HFF-Myc (cell line): Measurements from ENCODE around the gene CNN1.
"Not testable (repeated sequence)": the region's sequence is repeated elsewhere in the genome, so short reads cannot be mapped to it uniquely, and the experiment has no call there.

Experiments
- DNase-seq: peaks from one replicate; pipeline ENCODE4 v3.0.0-alpha.2; 2011; ENCODE audit warnings: low read depth; ENCODE audit errors: extremely low read depth
- H3K4me3 ChIP-seq: replicated peaks from 2 replicates; pipeline ENCODE4 v1.5.1; 2011; ENCODE audit warnings: low read depth, mild to moderate bottlenecking, control low read depth, low read length
- TF ChIP-seq, protein P1 (sequence below): IDR thresholded peaks from 2 replicates; pipeline ENCODE4 v1.5.1; 2012; ENCODE audit warnings: mild to moderate bottlenecking, low read depth, low read length, control low read depth; ENCODE audit errors: missing control alignments

The CNN1 gene

DNA sequence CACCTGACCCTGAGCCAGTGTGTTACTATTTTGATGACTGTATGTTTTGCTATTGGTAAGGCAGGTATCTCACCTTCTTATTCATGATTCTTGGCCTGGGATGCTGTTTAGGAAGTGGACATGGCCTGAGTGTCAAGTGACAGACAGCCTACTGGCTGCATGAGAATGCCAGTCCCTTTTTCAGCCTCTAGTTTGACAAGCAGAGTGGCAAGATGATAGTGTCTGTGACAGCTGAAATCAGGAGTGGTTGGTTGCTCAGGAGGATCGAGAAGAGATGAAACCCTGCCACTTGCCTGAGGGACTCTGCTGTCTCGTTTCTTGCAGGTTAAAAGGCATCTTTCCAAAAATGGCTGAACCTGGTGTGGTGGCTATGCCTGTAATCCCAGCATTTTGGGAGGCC lies 27.5 kb downstream of the CNN1 start:
- TF ChIP-seq, protein P1, sequence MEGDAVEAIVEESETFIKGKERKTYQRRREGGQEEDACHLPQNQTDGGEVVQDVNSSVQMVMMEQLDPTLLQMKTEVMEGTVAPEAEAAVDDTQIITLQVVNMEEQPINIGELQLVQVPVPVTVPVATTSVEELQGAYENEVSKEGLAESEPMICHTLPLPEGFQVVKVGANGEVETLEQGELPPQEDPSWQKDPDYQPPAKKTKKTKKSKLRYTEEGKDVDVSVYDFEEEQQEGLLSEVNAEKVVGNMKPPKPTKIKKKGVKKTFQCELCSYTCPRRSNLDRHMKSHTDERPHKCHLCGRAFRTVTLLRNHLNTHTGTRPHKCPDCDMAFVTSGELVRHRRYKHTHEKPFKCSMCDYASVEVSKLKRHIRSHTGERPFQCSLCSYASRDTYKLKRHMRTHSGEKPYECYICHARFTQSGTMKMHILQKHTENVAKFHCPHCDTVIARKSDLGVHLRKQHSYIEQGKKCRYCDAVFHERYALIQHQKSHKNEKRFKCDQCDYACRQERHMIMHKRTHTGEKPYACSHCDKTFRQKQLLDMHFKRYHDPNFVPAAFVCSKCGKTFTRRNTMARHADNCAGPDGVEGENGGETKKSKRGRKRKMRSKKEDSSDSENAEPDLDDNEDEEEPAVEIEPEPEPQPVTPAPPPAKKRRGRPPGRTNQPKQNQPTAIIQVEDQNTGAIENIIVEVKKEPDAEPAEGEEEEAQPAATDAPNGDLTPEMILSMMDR = no peak
- no peak for DNase-seq

DNA sequence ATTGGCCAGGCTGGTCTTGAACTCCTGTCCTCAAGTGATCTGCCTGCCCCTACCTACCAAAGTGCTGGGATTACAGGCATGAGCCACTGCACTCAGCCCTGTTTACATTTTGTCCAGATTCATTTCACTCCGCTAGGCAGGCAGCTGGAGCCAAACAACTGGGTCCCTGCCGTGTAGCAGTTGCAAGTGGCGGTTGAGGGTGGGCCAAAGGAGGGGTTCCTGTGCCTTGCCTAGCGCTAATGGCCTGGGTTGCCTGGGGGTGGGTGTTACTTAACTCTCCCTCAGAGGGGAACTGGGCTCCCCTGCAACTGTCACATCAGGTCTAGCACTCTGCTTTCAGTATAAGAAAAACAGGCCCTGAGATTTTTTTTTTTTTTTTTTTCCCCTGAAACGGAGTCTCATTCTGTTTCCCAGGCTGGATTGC lies 31.4 kb downstream of the CNN1 start:
- TF ChIP-seq, protein P1 = no peak
- H3K4me3 ChIP-seq = no peak overlapping the region
- DNase-seq = no peak

More for the DNA sequence above, 27.5 kb downstream of the CNN1 start:
- H3K4me3 ChIP-seq = no peak overlapping the region

DNA sequence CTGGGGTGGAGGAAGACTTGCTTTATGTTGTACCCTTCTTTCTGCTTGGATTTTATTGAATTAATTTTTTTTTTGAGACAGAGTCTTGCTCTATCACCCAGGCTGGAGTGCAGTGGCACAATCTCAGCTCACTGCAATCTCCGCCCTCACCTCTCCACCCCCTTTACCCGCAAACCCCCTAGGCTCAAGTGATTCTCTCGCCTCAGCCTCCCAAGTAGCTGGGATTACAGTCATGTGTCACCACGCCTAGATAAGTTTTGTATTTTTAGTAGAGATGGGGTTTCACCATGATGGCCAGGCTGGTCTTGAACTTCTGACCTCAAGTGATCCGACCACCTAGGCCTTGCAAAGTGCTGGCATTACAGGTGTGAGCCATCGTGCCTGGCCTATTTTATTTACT lies 34.7 kb downstream of the CNN1 start:
- not testable (repeated sequence) for H3K4me3 ChIP-seq, DNase-seq

DNA sequence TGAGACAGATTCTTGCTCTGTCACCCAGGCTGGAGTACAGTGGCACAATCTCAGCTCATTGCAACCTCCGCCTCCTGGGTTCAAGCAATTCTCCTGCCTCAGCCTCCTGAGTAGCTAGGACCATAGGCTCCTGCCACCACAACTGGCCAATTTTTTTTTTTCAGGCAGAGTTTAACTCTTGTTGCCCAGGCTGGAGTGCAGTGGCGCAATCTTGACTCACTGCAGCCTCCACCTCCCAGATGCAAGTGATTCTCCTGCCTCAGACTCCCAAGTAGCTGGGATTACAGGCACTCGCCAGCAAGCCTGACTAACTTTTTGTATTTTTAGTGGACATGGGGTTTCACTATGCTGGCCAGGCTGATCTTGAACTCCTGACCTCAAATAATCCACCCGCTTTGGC lies 35.1 kb downstream of the CNN1 start:
- not testable (repeated sequence) for H3K4me3 ChIP-seq, DNase-seq

DNA sequence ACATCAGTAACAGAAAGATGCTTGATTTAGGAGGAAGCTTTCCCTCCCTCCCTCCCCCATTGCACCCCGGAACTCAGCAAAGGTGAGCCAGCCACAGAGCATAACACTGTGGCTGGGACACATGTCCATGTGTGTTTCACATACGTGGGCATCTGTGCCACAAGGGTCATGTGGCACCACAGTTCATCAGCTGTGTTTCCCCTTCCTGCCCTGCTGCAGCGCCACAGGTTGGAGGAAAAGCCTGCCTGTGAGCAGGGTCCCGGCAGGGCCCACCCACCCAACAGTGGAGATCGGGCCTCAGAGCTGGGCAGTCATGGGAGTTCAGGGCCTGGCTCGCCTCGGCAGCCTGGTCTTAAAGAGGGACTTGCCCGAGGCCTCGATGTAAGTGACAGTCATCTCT lies 36.0 kb downstream of the CNN1 start:
- DNase-seq = no peak
- H3K4me3 ChIP-seq = no peak overlapping the region
- TF ChIP-seq, protein P1 = no peak

DNA sequence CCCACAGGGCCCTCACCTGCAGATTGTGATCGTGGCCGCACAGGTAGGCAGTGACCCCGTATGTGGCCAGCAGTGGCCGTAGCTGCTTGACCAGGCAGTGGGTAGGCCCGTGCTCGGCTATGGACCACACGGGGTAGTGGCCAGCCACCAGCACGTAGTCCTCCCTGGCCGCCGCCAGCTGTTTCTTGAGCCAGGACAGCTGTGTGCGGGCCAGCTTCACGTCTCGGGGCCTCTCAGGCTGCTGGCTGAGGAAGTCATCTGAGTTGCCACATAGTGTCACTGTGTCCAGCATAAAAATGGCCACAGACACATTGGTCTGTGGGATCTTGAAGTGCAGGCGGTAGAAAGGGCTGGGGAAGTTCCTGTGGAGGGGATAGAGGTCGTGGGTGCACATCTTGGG lies 37.6 kb downstream of the CNN1 start:
- no peak for DNase-seq

DNA sequence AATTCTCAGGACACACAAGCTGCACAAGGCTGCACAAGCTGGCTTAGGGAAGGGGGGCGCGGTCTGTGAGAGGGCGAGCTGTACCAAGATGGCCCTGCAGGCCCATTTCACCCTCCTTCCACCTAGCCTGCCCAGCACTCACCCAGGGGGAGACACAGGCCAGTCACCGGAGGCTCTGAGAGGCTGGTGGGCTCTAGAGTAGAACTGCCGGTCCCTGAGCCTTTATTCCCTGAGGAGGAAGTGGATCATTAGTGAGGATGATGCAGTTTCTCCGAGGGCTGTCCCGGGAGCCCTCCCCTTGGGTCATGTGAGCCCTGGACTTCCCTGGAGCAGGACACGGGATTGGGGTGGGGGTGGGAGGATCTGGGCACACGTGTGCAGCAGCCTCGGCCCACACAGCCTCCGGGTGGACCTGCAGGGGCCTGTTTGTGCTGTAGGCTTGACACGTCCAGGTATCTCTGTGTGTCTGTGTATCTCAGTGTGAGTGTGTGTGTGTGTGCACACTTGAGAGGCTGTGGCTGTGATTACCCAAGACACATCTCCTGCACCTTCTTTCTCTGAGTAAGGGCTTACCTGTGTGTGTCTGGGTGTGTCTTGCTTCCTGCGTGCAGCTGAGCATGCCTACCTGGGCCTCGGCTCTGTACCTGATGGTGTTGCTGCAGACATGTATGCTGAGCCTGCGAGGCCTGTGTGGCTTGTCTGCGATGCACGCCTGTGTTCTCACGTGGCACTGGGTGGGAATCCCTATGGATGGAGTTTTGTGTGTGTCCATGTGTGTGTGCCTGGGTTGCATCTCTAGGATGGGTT lies 39.0 kb downstream of the CNN1 start, which contains the start of gene ACP5:
ACP5 (minus strand) TSS at position 195 of the 807 bp plus-strand sequence. CDS start 328 bp downstream, outside the sequence.
- TF ChIP-seq, protein P1 = no peak
- no peak for DNase-seq
- no peak within 1 kb of the TSS for H3K4me3 ChIP-seq

More for the DNA sequence above, 37.6 kb downstream of the CNN1 start:
- no peak overlapping the region for H3K4me3 ChIP-seq
- TF ChIP-seq, protein P1 = no peak
